Erythroblast (primary cell): Measurements from ENCODE around the gene ACADSB.

Experiments used
- GATA1 ChIP-seq: IDR thresholded peaks from 2 replicates; pipeline ENCODE4 v1.6.1; 2011; ENCODE audit warnings: low read depth, mild to moderate bottlenecking, control low read depth, low read length, moderate library complexity
- POLR2A ChIP-seq: IDR thresholded peaks from 2 replicates; pipeline ENCODE4 v1.6.1; 2011; ENCODE audit warnings: mild to moderate bottlenecking, low read length

DNA sequence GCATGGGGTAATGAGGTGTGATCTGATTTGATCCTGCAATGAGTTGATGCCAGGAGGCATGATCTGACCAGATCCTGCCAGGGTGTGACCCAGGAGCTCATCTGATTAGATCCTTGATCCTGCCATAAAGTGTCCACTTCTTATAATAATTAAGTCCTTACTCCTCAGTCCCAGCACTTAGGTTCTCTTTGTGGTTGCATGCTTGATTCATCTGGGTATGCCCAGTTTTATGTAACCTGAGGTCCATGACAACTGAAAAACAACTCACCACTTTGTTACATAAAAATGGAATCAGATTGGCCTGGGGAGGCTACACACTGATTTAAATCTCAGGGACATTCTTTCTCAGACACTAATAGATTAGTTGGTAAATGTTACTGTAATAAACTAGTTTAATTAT is 19.1 kb downstream of the ACADSB start:
- no peak for TF ChIP-seq POLR2A
- no peak for TF ChIP-seq GATA1
